ENCODE results near the gene CUBN.

CUBN gene

GRCh38 chr10:16814012-16814411, 315.6 kb downstream of the CUBN start:
- Histone ChIP-seq H3K9me3 (ENCODE audit: insufficient read depth, low read length) (no peaks in the 10 kb centered on the region), H3K4me3 (ENCODE audit: insufficient read length, low read depth) (no peak overlapping the region), H3K4me1 (ENCODE audit: insufficient read depth, insufficient read length) (no peaks in the 10 kb centered on the region), H3K27me3 (ENCODE audit: insufficient read depth, insufficient read length) (no peaks in the 10 kb centered on the region), H3K9ac (ENCODE audit: insufficient read length, low read depth) (no peak overlapping the region), H3K36me3 (ENCODE audit: insufficient read depth, insufficient read length, low read length) (peaks cover 20% of the 10 kb centered on the region)
- TF ChIP-seq SUZ12 (IDR thresholded peaks at IDR 0.05; ENCODE audit: extremely low read depth, insufficient read depth, insufficient read length) = no peak
- TF ChIP-seq YY1 (IDR thresholded peaks at IDR 0.05; ENCODE audit: insufficient read depth, insufficient read length) = no peak
- TF ChIP-seq ZNF274 (IDR thresholded peaks at IDR 0.05; ENCODE audit: low read depth, low read length) = no peak
- no peak for DNase-seq (ENCODE audit: low read depth, low spot score)

GRCh38 chr10:16812676-16813075, 316.9 kb downstream of the CUBN start:
- H3K9me3 ChIP-seq (ENCODE audit: insufficient read depth, low read length) = no peaks in the 10 kb centered on the region
- no peak for TF ChIP-seq ZNF274 (IDR thresholded peaks at IDR 0.05; ENCODE audit: low read depth, low read length)
- TF ChIP-seq SUZ12 (IDR thresholded peaks at IDR 0.05; ENCODE audit: extremely low read depth, insufficient read depth, insufficient read length) = no peak
- no peak for TF ChIP-seq YY1 (IDR thresholded peaks at IDR 0.05; ENCODE audit: insufficient read depth, insufficient read length)
- DNase-seq (ENCODE audit: low read depth, low spot score) = no peak
- H3K27me3 ChIP-seq (ENCODE audit: insufficient read depth, insufficient read length) = no peaks in the 10 kb centered on the region
- no peaks in the 10 kb centered on the region for H3K4me1 ChIP-seq (ENCODE audit: insufficient read depth, insufficient read length)
- no peak overlapping the region for H3K9ac ChIP-seq (ENCODE audit: insufficient read length, low read depth)
- no peak overlapping the region for H3K4me3 ChIP-seq (ENCODE audit: insufficient read length, low read depth)
- peaks cover 24% of the 10 kb centered on the region for H3K36me3 ChIP-seq (ENCODE audit: insufficient read depth, insufficient read length, low read length)

GRCh38 chr10:16811765-16812164, 317.8 kb downstream of the CUBN start:
- TF ChIP-seq SUZ12 (IDR thresholded peaks at IDR 0.05; ENCODE audit: extremely low read depth, insufficient read depth, insufficient read length) (no peak), YY1 (IDR thresholded peaks at IDR 0.05; ENCODE audit: insufficient read depth, insufficient read length) (no peak), ZNF274 (IDR thresholded peaks at IDR 0.05; ENCODE audit: low read depth, low read length) (no peak)
- Histone ChIP-seq H3K9ac (ENCODE audit: insufficient read length, low read depth) (no peak overlapping the region), H3K27me3 (ENCODE audit: insufficient read depth, insufficient read length) (no peaks in the 10 kb centered on the region), H3K36me3 (ENCODE audit: insufficient read depth, insufficient read length, low read length) (peaks cover 24% of the 10 kb centered on the region), H3K9me3 (ENCODE audit: insufficient read depth, low read length) (no peaks in the 10 kb centered on the region), H3K4me1 (ENCODE audit: insufficient read depth, insufficient read length) (no peaks in the 10 kb centered on the region), H3K4me3 (ENCODE audit: insufficient read length, low read depth) (no peak overlapping the region)
- DNase-seq (ENCODE audit: low read depth, low spot score) = no peak

- H3K9me3 ChIP-seq (ENCODE audit: insufficient read depth, low read length) = no peaks in the 10 kb centered on the region
- no peak for DNase-seq (ENCODE audit: low read depth, low spot score)
- H3K4me3 ChIP-seq (ENCODE audit: insufficient read length, low read depth) = no peak overlapping the region
- no peaks in the 10 kb centered on the region for H3K4me1 ChIP-seq (ENCODE audit: insufficient read depth, insufficient read length)
- no peak for TF ChIP-seq ZNF274 (IDR thresholded peaks at IDR 0.05; ENCODE audit: low read depth, low read length)
- TF ChIP-seq YY1 (IDR thresholded peaks at IDR 0.05; ENCODE audit: insufficient read depth, insufficient read length) = no peak
- TF ChIP-seq SUZ12 (IDR thresholded peaks at IDR 0.05; ENCODE audit: extremely low read depth, insufficient read depth, insufficient read length) = no peak
- H3K27me3 ChIP-seq (ENCODE audit: insufficient read depth, insufficient read length) = no peaks in the 10 kb centered on the region
- H3K9ac ChIP-seq (ENCODE audit: insufficient read length, low read depth) = no peak overlapping the region
- H3K36me3 ChIP-seq (ENCODE audit: insufficient read depth, insufficient read length, low read length) = peaks cover 24% of the 10 kb centered on the region
These were observed 318.3 kb downstream of the CUBN start for GRCh38 chr10:16811292-16811691.

- DNase-seq (ENCODE audit: low read depth, low spot score) = no peak
- Histone ChIP-seq H3K9ac (ENCODE audit: insufficient read length, low read depth) (no peak overlapping the region), H3K27me3 (ENCODE audit: insufficient read depth, insufficient read length) (no peaks in the 10 kb centered on the region), H3K36me3 (ENCODE audit: insufficient read depth, insufficient read length, low read length) (peaks cover 7% of the 10 kb centered on the region), H3K9me3 (ENCODE audit: insufficient read depth, low read length) (no peaks in the 10 kb centered on the region), H3K4me1 (ENCODE audit: insufficient read depth, insufficient read length) (no peaks in the 10 kb centered on the region), H3K4me3 (ENCODE audit: insufficient read length, low read depth) (no peak overlapping the region)
- no peak for TF ChIP-seq ZNF274 (IDR thresholded peaks at IDR 0.05; ENCODE audit: low read depth, low read length)
- TF ChIP-seq SUZ12 (IDR thresholded peaks at IDR 0.05; ENCODE audit: extremely low read depth, insufficient read depth, insufficient read length) = no peak
- TF ChIP-seq YY1 (IDR thresholded peaks at IDR 0.05; ENCODE audit: insufficient read depth, insufficient read length) = no peak
These were observed 320.4 kb downstream of the CUBN start for GRCh38 chr10:16809074-16809718.

GRCh38 chr10:16804123-16804522, 325.5 kb downstream of the CUBN start:
- no peak overlapping the region for H3K9ac ChIP-seq (ENCODE audit: insufficient read length, low read depth)
- DNase-seq (ENCODE audit: low read depth, low spot score) = no peak
- no peak overlapping the region for H3K4me3 ChIP-seq (ENCODE audit: insufficient read length, low read depth)
- H3K27me3 ChIP-seq (ENCODE audit: insufficient read depth, insufficient read length) = no peaks in the 10 kb centered on the region
- no peak for TF ChIP-seq YY1 (IDR thresholded peaks at IDR 0.05; ENCODE audit: insufficient read depth, insufficient read length)
- TF ChIP-seq SUZ12 (IDR thresholded peaks at IDR 0.05; ENCODE audit: extremely low read depth, insufficient read depth, insufficient read length) = no peak
- H3K36me3 ChIP-seq (ENCODE audit: insufficient read depth, insufficient read length, low read length) = peaks cover 5% of the 10 kb centered on the region
- no peaks in the 10 kb centered on the region for H3K9me3 ChIP-seq (ENCODE audit: insufficient read depth, low read length)
- no peaks in the 10 kb centered on the region for H3K4me1 ChIP-seq (ENCODE audit: insufficient read depth, insufficient read length)

- H3K4me3 ChIP-seq (ENCODE audit: insufficient read length, low read depth) = no peak overlapping the region
- no peaks in the 10 kb centered on the region for H3K9me3 ChIP-seq (ENCODE audit: insufficient read depth, low read length)
- peaks cover under 1% of the 10 kb centered on the region for H3K36me3 ChIP-seq (ENCODE audit: insufficient read depth, insufficient read length, low read length)
- H3K27me3 ChIP-seq (ENCODE audit: insufficient read depth, insufficient read length) = no peaks in the 10 kb centered on the region
- H3K4me1 ChIP-seq (ENCODE audit: insufficient read depth, insufficient read length) = no peaks in the 10 kb centered on the region
- TF ChIP-seq ZNF274 (IDR thresholded peaks at IDR 0.05; ENCODE audit: low read depth, low read length) = no peak
- no peak overlapping the region for H3K9ac ChIP-seq (ENCODE audit: insufficient read length, low read depth)
- DNase-seq (ENCODE audit: low read depth, low spot score) = no peak
These were observed 326.1 kb downstream of the CUBN start for GRCh38 chr10:16803464-16803863.

Data from NT2/D1 (cell line).